Astrocyte (in vitro differentiated cells and primary cell): Measurements from ENCODE around the gene SOAT2.

Source experiments
- EZH2 ChIP-seq: IDR thresholded peaks from 2 replicates; pipeline ENCODE4 v1.6.1; 2012; ENCODE audit warnings: mild to moderate bottlenecking, low read length, inconsistent platforms; ENCODE audit not compliant: insufficient read depth
- TF ChIP-seq, protein P1 (sequence below): IDR thresholded peaks from 2 replicates; pipeline ENCODE4 v1.5.1; 2011; ENCODE audit warnings: low read depth, mild to moderate bottlenecking, inconsistent platforms, low read length, moderate library complexity; ENCODE audit not compliant: insufficient read depth

DNA sequence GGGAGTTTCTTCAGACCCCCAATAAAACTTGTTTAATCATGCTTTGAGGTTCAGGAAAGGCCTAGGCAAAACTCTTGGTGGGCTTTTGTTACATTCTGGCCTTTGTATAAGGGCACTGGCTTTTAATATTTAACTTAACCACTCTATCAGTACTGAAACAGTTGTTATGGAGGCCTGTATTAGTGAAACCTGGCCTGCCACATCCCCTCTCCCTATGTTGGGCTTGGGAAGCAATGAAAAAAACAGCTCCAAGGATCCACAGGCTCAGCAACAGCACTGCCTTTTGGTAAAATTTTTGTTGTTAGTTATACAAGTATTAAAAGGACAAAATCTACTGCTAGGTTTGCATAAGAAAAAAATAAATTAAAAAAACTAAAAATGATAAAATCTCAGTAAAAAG is 10.7 kb downstream of the SOAT2 start:
- TF ChIP-seq, protein P1, sequence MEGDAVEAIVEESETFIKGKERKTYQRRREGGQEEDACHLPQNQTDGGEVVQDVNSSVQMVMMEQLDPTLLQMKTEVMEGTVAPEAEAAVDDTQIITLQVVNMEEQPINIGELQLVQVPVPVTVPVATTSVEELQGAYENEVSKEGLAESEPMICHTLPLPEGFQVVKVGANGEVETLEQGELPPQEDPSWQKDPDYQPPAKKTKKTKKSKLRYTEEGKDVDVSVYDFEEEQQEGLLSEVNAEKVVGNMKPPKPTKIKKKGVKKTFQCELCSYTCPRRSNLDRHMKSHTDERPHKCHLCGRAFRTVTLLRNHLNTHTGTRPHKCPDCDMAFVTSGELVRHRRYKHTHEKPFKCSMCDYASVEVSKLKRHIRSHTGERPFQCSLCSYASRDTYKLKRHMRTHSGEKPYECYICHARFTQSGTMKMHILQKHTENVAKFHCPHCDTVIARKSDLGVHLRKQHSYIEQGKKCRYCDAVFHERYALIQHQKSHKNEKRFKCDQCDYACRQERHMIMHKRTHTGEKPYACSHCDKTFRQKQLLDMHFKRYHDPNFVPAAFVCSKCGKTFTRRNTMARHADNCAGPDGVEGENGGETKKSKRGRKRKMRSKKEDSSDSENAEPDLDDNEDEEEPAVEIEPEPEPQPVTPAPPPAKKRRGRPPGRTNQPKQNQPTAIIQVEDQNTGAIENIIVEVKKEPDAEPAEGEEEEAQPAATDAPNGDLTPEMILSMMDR, result no peak
- no peak for TF ChIP-seq EZH2
